ENCODE data around the gene ATE1.

The ATE1 gene

GRCh38 chr10:121696854-121697253 is 231.0 kb downstream of the ATE1 start:
- no peak for DNase-seq (ENCODE audit: low read depth in 2 of 2)

GRCh38 chr10:121695731-121696464 is 231.9 kb downstream of the ATE1 start:
- no peak for DNase-seq (ENCODE audit: low read depth in 2 of 2)

GRCh38 chr10:121694966-121695643 is 232.7 kb downstream of the ATE1 start:
- no peak for DNase-seq (ENCODE audit: low read depth in 2 of 2)

GRCh38 chr10:121694327-121694965 is 233.4 kb downstream of the ATE1 start:
- no peak for DNase-seq (ENCODE audit: low read depth in 2 of 2)

- DNase-seq (ENCODE audit: low read depth in 2 of 2): no peak
Observed at GRCh38 chr10:121692626-121693025, 235.2 kb downstream of the ATE1 start.

GRCh38 chr10:121690970-121691369 is 236.9 kb downstream of the ATE1 start:
- DNase-seq (ENCODE audit: low read depth in 2 of 2): no peak

All from stimulated activated CD8-positive, alpha-beta memory T cell treated with anti-CD3 and anti-CD28 coated beads, Interleukin-15, amount 100 ng/mL, for 4 hours (primary cell).